Measurements from ENCODE around the gene PLEKHF1. TPM values are rescaled to one million over a fixed set of nuclear protein-coding genes. Genes with fewer than 3 reads are reported as not detected.

Gene PLEKHF1
- total and polyA plus RNA-seq, 2 experiments from 2014 or later: 10.1 to 25.1 TPM

GRCh38 chr19:29662604-29663404 is 2.5 kb upstream of the PLEKHF1 start:
- Histone ChIP-seq H3K4me1 (ENCODE audit: insufficient read depth) (peaks cover 10% of the 10 kb centered on the region), H3K4me2 (no peak overlapping the region), H3F3A (replicated peaks; ENCODE audit: low read depth) (0 out of 2 replicates have a peak, but pooled peaks cover 7% of the 10 kb centered on the region), H3K79me2 (replicated peaks; ENCODE audit: insufficient read depth) (peaks cover 4% of the 10 kb centered on the region; the same call in 1 of the 2 replicates), H3K4me3 (no peak overlapping the region), H3K36me3 (ENCODE audit: insufficient read depth) (no peaks in the 10 kb centered on the region), H3K9me2 (ENCODE audit: insufficient read depth) (no peaks in the 10 kb centered on the region), H4K20me1 (replicated peaks; ENCODE audit: insufficient read depth) (no peaks in the 10 kb centered on the region), H3K27ac (ENCODE audit: low read depth) (no peak overlapping the region), H3K27me3 (ENCODE audit: insufficient read depth) (no peaks in the 10 kb centered on the region), H2AFZ (no peak overlapping the region)
- Mint-ChIP-seq H3K9me3 (no peaks in the 10 kb centered on the region), H3K4me1 (peaks cover 21% of the 10 kb centered on the region), H3K4me3 (no peak overlapping the region), H3K27ac (no peak overlapping the region), H3K36me3 (ENCODE audit: low read depth) (no peaks in the 10 kb centered on the region), H3K27me3 (ENCODE audit: insufficient read depth, low read depth, poor library complexity) (peaks cover 9% of the 10 kb centered on the region)
- no peak for TF ChIP-seq ETS1 (IDR thresholded peaks at IDR 0.05)
- TF ChIP-seq REST (IDR thresholded peaks at IDR 0.05; ENCODE audit: unreplicated experiment): no peak
- TF ChIP-seq EZH2phosphoT487 (IDR thresholded peaks at IDR 0.05; ENCODE audit: unreplicated experiment): no peak
- no peak for TF ChIP-seq POLR2AphosphoS5 (IDR thresholded peaks at IDR 0.05; ENCODE audit: low read depth)
- TF ChIP-seq JUNB (IDR thresholded peaks at IDR 0.05; ENCODE audit: unreplicated experiment): no peak
- no peak for TF ChIP-seq CREB1 (CRISPR knock-in tag; IDR thresholded peaks at IDR 0.05; ENCODE audit: low read depth)
- no peak for TF ChIP-seq ZNF462 (CRISPR knock-in tag; IDR thresholded peaks at IDR 0.05)
- TF ChIP-seq ZNF114 (CRISPR knock-in tag; IDR thresholded peaks at IDR 0.05): no peak
- TF ChIP-seq STAT1 (IDR thresholded peaks at IDR 0.05; ENCODE audit: unreplicated experiment): no peak
- TF ChIP-seq EZH2 (IDR thresholded peaks at IDR 0.05; ENCODE audit: low read depth, unreplicated experiment): no peak
- ATAC-seq: no peak
- no peak for DNase-seq (ENCODE audit: low spot score)

All from GM23338 (cell line).